Stimulated activated CD8-positive, alpha-beta memory T cell treated with anti-CD3 and anti-CD28 coated beads, Interleukin-7, amount 100 ng/mL, for 24 hours (primary cell): ENCODE measurements around the gene FUT9.

Experiments used
- DNase-seq: peaks from one replicate; pipeline ENCODE4 v3.0.0-alpha.2; 2020; ENCODE audit warnings: low read depth

FUT9 gene

DNA sequence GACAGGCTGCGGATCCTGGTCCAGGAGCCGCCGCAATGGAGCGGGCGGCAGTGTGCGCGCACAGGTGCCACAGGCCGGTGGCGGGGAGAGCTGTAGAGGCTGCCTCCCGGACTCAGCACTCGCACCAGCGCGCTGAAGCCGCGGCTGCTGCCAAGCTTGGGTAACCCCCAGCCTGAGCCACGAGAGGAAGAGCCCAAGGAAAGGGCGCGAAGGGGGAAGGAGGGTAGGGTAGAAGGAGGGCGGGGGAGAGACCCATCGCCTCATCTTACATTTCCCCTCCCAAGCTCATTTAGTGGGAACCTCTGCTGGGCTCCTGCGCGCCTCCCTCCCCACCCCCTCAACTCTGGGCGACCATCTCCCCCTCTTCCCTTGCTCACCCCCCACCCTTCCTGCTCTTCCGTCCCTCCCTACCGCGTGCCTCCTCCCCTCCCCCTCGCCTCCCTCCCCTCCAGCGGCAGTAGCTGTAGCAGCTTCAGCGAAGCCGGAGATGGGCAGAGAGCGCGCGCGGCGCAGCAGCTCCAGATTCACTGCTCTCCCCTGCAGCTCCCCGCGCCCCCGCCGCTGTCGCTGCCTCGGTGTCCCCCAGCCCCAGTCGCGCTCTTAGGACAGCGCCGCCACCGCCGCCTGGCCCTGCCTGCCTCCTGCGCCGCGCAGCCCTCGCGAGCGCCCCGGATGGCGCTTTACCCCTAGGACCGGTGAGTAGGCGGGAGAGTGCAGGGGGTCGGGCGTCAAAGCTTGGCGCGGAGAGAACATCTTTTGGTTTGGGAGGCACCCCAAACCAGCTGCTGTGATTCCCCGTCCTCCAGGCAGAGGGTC, at the start of gene FUT9:
FUT9 (plus strand) TSS at position 457 of the 816 bp plus-strand sequence. CDS start 187,182 bp downstream, outside the sequence.
- DNase-seq = no peak

DNA sequence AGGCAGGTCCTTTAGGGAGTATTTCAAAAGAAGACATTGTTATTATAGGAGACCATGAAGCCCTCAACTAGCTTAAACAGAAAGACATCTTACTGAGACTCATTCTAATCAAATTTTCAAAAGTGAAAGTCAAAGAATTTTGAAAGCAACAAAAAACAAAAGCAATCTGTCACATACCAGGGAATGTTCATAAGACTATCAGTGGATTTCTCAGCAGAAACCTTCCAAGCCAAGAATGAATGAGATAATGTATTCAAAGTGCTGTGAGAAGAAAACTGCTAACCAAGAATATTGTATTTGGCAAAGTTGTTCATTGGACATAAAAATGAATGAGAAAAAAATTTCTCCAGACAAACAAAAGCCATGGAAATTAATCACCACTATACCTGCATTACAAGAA, 48.2 kb upstream of the FUT9 start:
- no peak for DNase-seq

DNA sequence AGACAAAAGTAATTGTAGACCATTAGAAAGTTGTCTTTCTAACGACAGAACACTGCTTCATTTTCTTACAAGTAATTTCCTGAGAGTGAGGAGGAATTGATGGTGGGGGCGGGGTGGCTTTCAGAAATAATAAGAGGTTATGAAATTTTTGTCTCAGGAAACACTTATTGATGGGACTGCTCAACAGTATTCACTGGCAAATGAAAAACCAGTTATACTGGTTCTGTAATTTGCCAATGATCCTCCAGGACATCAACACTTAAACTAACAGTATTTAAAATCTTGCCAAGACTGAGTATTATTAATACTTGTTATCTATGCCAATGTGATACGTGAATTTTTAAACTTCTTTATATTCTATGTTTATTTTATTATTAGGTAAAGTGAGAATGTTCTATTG, 41.8 kb upstream of the FUT9 start:
- no peak for DNase-seq

DNA sequence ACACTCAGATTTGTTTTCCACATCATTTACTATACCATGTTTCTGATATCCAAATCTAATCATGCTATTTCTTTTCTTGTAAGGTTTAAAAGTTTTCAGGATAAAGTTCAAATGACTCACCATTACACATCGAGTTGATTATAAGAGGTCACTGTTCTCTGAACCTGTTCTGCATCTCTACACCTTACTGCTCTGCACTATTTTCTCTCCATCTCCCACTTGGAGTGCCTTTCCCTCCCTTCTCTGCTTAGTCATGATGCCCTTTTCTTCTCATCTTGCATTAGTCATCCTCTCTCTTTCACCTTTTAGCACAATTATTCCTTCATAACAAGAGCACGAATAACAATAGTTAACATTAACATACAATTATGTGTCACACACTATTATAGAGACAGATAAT, 37.5 kb upstream of the FUT9 start:
- DNase-seq = no peak

DNA sequence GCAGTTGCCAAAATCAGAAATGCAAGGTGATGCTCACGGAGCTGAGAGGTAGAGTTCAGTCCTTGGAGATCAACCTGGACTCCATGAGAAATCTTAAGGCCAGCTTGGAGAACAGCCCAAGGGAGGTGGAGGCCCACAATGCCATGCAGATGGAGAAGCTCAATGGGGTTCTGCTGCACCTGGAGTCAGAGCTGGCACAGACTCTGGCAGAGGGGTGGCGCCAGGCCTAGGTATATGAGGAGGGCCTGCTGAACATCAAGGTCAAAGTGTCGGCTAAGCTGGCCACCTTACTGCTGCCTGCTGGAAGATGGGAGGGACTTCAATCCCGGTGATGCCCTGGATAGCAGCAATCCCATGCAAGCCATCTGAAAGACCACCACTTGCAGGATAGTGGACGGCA, 23.9 kb upstream of the FUT9 start:
- no peak for DNase-seq

DNA sequence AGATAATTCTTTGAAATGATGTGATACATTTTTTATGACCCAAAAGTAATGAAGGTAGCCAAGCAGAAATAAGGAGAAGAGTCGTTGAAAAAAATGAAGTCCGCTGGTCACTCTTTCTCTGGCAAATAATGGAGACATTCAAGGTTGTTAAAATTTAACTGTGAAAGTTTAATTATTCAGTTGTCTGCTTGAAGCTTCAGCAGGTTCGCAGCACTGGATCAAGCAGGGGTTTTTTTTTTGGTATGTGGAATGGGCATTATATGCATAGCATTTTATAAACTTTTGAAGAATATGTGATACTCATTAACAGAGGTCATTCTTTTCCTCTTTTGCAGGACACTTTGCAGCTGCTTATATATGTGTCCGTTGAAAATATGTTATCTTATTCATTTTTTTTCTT, 21.6 kb upstream of the FUT9 start:
- no peak for DNase-seq

DNA sequence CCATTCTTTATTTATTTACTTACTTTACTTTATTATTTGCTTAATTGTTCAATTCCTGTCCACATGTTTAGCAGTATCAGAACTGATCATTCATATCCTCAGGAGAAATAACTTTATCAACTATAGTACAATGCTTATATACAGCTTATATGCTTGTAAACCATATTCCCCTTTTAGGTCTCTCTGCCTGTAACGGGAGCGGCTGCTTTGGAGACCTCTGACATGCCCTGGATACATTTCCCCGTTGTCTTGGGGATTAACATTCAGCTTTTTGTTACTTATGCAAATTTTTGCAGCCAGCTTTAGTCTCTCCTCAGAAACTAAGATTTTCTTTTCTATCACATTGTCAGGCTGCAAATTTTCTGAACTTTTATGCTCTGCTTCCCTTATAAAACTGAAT, 17.6 kb upstream of the FUT9 start:
- DNase-seq = no peak

DNA sequence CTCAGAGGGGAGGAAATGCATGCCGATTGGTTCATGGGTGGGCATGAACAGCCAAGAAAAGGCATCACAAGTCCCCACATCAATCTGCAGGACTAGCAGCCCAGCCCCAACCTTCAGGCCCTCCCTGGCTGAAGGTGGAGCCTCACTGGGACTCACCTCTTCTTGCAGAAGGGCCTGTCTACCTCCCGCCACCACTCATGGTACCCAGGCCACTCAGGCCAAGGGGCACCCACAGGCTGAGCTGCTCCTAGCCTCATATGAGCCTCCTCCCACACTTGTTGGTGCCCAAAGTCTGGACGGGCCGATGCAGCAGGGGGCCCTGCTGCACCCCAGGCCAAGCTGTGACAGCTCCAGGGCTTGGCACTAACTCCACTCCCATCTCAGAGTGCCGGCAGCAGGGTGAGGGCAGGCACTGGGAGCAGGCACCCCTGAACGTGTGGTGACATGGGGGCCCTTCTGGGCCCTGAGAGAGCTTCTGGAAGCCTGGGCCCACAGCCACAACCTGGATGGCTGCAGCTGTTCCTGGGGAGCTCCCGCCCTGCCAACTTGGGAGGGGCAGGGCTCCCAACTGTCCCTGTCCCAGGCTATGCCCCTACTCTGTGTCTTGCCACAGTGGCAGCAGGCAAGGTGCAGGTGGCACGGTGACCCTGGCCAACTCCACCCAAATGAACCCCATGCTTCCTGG, 13.7 kb upstream of the FUT9 start:
- DNase-seq = no peak

DNA sequence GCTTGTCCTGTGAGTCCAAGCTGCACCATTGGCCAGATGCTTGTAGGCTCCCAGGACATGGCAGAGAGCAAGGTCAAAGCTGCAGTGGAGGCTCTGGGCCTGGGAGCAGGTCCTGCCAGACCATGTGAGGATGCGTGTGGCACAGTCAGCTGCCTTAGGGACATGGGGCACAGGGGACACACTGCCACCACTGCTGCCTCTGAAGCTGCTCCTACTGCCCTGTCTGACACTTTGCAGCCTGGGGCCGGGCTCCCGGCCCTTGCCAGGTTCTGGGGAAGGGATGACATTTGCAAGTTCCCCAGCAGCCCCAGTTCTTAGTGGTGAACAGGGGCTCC, 13.2 kb upstream of the FUT9 start:
- DNase-seq = no peak

DNA sequence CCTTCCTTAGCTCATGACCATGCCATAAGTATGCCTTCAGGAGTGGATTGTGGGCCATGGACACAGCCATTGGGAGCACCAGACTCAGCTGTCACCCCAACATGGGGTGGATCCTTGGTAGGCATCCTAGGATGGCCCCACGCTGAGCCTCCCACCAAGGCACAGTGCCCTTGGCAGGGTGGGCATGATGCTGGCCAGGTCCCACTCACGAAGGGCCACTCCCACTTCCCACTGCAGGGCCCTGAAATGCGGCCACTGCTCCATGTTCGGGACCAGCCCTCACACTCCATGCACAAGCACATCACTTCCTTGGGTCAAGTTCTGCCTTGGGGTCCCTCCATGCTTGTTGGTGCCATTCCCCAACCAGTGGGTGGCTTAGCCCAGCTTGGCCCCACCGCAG, 12.9 kb upstream of the FUT9 start:
- no peak for DNase-seq

DNA sequence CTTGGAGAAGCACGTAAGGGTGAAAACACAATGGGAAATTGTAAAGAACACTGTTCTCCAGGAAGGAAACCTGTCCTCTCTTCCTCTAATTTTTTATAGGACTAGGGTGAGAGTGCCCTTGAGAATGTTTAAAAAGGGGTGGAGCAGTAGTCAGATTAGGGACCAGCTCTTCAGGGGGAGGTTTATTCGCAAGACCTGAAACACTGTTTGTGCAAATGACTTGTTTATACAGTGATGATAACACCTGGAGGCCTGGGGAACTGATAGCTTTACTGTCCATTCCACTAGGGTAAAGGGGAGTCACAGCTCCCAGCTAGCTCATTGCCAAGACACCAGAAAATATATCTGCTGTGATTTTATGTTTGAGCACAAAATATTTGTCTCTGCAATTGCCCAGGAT, 8.1 kb upstream of the FUT9 start:
- no peak for DNase-seq

DNA sequence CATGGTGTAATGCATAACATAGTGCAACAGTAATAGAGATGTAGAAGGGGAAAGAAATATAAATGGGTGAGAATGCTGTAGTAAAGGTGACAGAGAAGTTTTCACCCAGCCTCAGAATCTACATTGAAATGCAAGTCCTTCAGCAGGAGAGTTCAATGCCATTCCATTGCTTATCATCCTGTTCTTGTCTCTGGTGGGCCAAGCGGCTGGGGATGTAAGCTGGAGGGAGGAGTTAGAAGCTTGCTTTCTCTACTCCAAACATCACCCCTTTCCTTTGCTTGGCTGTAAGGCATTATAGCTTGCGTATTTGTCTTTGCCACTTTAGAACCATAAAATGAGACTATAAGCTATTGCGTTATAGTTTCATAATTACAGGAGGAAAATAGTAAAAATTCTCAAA, 2.2 kb upstream of the FUT9 start:
- DNase-seq = no peak

DNA sequence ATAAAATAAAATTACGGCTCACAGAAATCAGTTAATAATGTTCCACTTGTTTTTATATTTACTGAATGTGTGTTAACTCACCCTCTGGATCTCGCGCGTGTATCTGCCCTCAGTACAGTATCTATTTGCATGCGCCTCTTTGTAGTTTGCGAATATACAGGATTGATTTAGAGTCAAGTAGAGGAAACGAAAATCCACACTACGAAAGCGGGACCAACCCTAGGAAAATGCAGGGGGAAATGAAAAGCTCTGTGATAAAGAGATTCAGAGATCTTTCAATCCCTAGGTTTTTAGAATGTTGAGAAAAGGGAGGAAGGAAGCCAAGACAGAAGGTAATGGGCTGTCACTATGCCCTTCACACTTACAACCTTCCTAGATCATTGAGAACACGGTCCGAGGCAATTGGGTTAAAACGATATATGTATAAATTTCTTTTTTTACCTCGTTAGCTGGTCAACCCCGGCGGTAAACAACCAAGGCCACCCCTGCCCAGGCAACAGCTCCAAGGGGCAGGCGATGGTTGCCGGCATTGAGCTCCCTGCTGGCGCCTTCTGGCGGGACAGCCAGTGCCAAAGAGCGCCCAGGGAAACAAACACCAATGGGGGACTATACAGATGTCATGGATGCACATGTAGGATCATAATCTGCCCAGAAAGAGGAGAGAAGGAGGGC, 792 bp upstream of the FUT9 start:
- no peak for DNase-seq

DNA sequence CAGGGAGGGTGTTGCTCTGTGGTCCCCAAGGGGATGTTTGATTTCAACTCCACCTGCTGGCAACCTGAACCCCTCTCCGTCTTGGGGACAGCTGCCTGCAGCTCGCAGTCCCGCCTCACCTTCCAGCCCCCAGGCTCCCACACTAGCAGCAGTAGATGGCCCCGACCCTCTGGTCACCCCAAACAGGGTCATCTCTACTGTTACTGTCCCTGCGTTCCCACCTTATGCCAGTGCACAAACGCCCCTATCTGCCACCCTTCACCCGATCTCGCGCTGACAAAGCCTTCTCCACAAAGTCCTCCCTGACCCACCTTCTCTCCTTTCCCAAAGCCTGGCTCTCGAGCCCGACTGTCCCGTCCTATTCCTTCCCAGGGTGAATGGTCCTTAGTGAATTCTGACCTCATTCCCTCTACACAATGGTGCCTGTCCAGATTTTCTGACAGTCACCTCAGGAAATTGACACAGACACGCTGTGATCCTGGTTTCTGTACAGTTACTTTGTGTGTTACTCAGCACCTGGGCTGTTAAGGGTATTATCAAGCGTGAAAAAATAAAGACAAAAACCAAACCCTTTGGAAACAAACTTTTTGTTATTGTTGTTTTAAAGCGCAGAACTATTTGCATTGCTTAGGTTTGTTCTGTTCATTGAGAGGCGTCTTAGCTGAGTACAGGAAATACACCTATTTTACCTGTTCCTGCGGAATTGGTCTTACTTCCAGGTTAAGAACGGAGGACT, 728 bp downstream of the FUT9 start:
- DNase-seq = no peak

DNA sequence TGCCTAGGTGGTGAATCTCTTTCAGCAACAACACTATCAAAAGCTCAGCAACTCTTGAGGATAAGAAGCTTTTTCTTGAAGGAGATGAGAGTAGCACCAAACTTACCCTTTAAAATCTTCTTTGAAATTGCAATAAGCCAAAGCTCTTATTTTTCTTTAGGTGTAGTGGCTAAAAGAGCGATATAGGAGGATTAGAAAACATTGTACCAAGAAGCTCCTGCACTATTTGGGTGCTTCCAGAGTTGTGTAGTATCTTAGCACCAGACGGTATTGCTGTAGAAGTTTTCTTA, 1.2 kb downstream of the FUT9 start:
- DNase-seq = no peak

DNA sequence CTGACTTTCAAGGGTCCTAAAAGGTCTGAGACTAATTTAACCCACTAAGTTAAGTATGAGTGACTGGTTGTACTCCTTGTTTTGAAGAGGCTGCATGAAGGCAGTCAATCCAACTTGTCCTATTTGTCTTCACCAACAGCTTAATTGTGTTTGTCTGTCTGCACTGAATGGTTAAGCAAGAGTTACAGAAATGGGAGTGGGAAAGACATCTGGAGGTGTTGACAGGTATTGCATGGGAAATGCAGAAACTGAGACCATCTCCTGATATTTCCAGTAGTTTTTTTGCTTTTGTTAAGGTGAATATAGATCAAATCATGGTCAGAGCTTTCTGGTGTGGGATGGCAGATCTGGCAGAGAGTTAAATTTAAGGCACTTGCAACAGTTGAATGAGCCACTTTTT, 6.5 kb downstream of the FUT9 start:
- no peak for DNase-seq

DNA sequence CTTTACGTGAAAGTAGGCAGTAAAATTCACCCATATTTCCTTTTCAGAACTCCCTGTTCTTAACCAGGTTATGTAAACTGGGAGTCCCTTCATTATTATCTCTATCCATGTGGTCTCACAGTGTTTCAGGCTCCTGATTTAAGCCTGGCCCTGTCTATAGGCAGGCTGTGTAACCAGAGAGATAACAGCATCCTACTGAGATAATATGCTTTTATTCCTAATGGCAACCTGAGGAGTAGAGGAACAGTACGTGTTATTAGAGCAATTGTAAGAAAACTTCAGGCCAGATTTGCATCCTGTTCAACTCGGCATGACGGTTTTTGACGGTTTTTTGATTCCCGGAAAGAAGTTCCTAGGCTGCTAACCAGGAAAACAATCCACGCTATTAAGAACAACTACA, 16.9 kb downstream of the FUT9 start:
- no peak for DNase-seq

DNA sequence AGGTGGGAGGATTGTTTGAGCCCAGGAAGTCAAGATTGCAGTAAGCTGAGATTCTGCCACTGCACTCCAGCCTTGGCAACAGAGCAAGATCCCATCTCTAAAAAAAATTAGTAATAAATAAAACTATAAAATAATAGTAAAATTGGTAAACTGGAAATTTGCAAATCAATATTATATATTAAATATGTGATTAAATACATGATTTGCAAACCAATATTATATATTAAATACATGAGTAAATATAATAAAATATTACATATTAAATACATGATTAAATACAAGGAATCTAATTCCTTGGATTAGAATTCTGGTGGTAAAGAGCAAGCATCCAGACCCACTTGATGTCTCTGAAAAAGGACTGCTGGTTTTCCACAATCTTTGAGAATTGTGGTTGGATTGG, 35.8 kb downstream of the FUT9 start:
- no peak for DNase-seq

DNA sequence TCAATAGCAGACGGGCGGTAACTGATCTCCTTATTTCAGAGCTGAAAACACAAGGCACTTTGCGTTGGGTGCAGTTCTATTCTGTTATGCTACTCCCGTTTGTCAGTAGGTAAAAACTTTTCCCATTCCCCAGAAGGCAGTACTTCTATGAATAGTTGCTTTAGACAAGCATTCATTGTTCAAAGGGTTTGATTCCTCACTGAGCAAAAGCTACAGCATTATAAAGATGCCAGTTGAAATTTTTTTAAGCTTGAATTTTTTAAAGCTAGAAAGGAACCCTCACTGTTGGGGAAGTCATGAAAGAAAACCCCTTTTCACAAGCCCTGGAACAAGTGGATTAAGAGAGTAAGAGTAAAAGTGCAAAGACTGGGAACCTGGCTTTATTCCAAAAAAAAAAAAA, 42.3 kb downstream of the FUT9 start:
- no peak for DNase-seq

DNA sequence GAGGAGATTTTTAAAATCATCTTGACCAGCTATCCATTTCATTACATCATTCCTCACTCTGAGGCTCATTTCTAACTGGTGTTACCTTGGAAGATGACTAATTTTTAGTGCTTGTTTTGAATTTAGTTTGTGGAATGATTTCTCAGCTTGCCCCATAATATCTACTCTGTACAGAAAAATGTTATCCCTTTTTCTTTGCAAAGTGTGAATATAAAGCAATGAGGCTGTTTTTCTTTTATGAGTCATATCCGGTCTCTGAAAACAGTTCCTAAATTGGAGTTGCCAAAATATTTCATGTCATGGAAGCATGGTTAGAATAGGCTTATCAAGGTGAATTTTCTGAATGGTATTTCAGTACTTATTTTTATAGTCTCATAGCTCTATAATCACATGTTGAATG, 43.8 kb downstream of the FUT9 start:
- no peak for DNase-seq

DNA sequence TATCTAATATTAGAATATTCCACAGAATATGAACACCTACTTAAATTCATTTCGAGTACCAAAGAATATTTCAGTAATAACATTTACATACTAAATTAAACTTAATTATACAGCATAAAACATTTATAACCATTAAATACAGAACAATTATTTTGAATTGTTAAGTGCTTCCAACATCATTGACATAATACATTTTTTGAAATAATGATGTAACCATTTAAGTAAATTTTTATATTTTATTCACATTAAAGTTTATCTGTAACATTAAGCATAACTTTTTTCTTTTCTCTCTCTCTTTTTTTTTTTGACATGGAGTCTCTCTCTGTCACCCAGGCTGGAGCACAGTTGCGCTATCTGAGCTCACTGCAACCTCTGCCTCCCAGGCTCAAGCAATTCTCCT, 44.5 kb downstream of the FUT9 start:
- no peak for DNase-seq

DNA sequence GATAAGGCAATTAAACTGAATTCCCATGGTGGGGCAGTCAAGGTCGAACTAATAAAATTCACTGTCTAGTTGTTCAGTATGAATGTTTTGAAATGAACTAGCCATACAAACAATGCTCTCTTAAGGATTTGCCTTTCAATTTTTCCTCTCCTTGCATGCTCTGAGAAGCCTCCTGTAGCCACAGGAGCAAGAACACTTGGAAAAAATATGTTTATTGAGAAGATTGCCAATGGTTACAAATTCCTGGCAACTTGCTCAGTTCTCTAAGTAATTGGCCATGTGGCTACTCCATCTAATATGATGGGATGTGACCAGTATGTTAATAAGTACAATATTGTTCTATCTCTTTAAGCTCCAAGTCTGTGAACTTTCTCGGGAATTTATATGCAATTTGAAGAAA, 49.4 kb downstream of the FUT9 start:
- no peak for DNase-seq

DNA sequence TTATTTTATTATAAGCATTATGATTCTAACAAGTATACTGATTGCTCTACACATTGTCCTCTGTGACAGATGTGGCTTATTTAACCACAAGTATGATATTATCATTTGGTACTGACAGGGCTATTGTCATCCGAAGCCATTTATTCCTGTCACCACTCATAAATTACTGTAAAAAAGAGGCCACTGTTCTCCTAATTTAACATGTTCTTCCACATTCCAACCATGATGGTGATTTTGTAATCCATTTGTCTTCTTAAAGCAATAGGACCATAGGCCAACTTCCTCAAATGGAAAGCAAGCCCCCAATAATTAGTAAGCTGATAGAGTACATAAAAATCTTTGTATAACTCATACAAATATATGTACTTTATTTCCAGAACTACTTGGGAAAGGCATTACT, 50.6 kb downstream of the FUT9 start:
- DNase-seq = no peak
